LNCAP (cell line): Measurements from ENCODE around the gene KPNA1.

ENCODE experiments used
- CTCF ChIP-seq: fragments of 450-650 bp; IDR thresholded peaks from 2 replicates; pipeline ENCODE4 v1.5.1; 2017; ENCODE audit warnings: mild to moderate bottlenecking

The KPNA1 gene

GRCh38 chr3:122406198-122406597 lies 108.5 kb downstream of the KPNA1 start:
- TF ChIP-seq CTCF = no peak

- TF ChIP-seq CTCF = no peak
Measured at GRCh38 chr3:122405015-122405414, 109.7 kb downstream of the KPNA1 start.

- TF ChIP-seq CTCF = no peak
Measured at GRCh38 chr3:122403489-122403888, 111.2 kb downstream of the KPNA1 start.

- no peak for TF ChIP-seq CTCF
Measured at GRCh38 chr3:122398920-122399319, 115.8 kb downstream of the KPNA1 start.

GRCh38 chr3:122397201-122397600 lies 117.5 kb downstream of the KPNA1 start:
- TF ChIP-seq CTCF = no peak

GRCh38 chr3:122396511-122396910 lies 118.2 kb downstream of the KPNA1 start:
- no peak for TF ChIP-seq CTCF

- no peak for TF ChIP-seq CTCF
Measured at GRCh38 chr3:122395582-122395981, 119.2 kb downstream of the KPNA1 start.

GRCh38 chr3:122394173-122394572 lies 120.6 kb downstream of the KPNA1 start:
- TF ChIP-seq CTCF = no peak
